HG03196 (cell line): ENCODE results near the gene AQR.

ENCODE experiments used
- ATAC-seq: cut with Tn5 transposase; IDR thresholded peaks from one replicate; pipeline ENCODE4 v1.9.1; 2021; ENCODE audit not compliant: unreplicated experiment

The AQR gene

GRCh38 chr15:34883633-34884032, 85.9 kb downstream of the AQR start:
- no peak for ATAC-seq

- ATAC-seq, result no peak
Observed at GRCh38 chr15:34883042-34883441, 86.5 kb downstream of the AQR start.

- ATAC-seq, result no peak
Observed at GRCh38 chr15:34879107-34879506, 90.4 kb downstream of the AQR start.

- no peak for ATAC-seq
Observed at GRCh38 chr15:34876640-34877039, 92.9 kb downstream of the AQR start.

GRCh38 chr15:34869110-34869509, 100.4 kb downstream of the AQR start:
- ATAC-seq, result no peak

GRCh38 chr15:34865531-34865930, 104.0 kb downstream of the AQR start:
- no peak for ATAC-seq

GRCh38 chr15:34861214-34861613, 108.3 kb downstream of the AQR start:
- no peak for ATAC-seq

- ATAC-seq, result no peak
Observed at GRCh38 chr15:34855893-34856292, 113.6 kb downstream of the AQR start.

GRCh38 chr15:34855413-34855812, 114.1 kb downstream of the AQR start:
- ATAC-seq, result no peak

GRCh38 chr15:34854232-34854631, 115.3 kb downstream of the AQR start:
- no peak for ATAC-seq

GRCh38 chr15:34853001-34853758, 116.4 kb downstream of the AQR start:
- no peak for ATAC-seq

GRCh38 chr15:34851751-34852150, 117.8 kb downstream of the AQR start:
- ATAC-seq, result no peak

- ATAC-seq, result no peak
Observed at GRCh38 chr15:34851007-34851406, 118.5 kb downstream of the AQR start.

- ATAC-seq, result no peak
Observed at GRCh38 chr15:34850121-34850520, 119.4 kb downstream of the AQR start.

- ATAC-seq, result no peak
Observed at GRCh38 chr15:34849364-34849959, 120.1 kb downstream of the AQR start.

GRCh38 chr15:34847598-34847997, 121.9 kb downstream of the AQR start:
- no peak for ATAC-seq

GRCh38 chr15:34841262-34841725, 128.2 kb downstream of the AQR start:
- ATAC-seq, result no peak

- ATAC-seq, result no peak
Observed at GRCh38 chr15:34838282-34838681, 131.3 kb downstream of the AQR start.

GRCh38 chr15:34837246-34838016, 132.1 kb downstream of the AQR start:
- ATAC-seq, result no peak

GRCh38 chr15:34828145-34828911, 141.2 kb downstream of the AQR start:
- no peak for ATAC-seq

- no peak for ATAC-seq
Observed at GRCh38 chr15:34821831-34822230, 147.7 kb downstream of the AQR start.
